OCI-LY7 (cell line): ENCODE results near the gene SERINC4.

Experiments
- CTCF ChIP-seq: fragments of 200-600 bp; sonication (generic); conservative IDR thresholded peaks from 2 replicates; pipeline ENCODE4 v1.5.1; 2014; ENCODE audit warnings: mild to moderate bottlenecking, antibody characterized with exemption, low read length, moderate library complexity, mixed read lengths
- EZH2phosphoT487 ChIP-seq: fragments of 200-600 bp; sonication (generic); IDR thresholded peaks from 2 replicates; pipeline ENCODE4 v1.6.1; 2018; ENCODE audit warnings: low read depth, borderline replicate concordance, mild to moderate bottlenecking, mixed run types, antibody characterized with exemption, low read length, moderate library complexity, mixed read lengths

GRCh38 chr15:43794269-43795037 lies 5.6 kb downstream of the SERINC4 start:
- no peak for TF ChIP-seq CTCF
- TF ChIP-seq EZH2phosphoT487 = no peak
